D721Med (cell line): ENCODE results near the gene CASKIN1.

Experiments used
- DNase-seq: peaks from one replicate; pipeline ENCODE4 v3.0.0; 2011; ENCODE audit warnings: low spot score; ENCODE audit not compliant: insufficient read length
- FAIRE-seq: peaks from 2 replicates; lab custom pipeline; 2011; peaks lifted over from hg19 to GRCh38; lab: Jason Lieb, UNC
- CTCF ChIP-seq: IDR thresholded peaks from 2 replicates; pipeline ENCODE4 v1.5.1; 2012; ENCODE audit warnings: mild to moderate bottlenecking, control low read depth; ENCODE audit not compliant: insufficient read depth; ENCODE audit errors: missing control alignments

Gene CASKIN1

GRCh38 chr16:2181952-2182351 is 14.5 kb downstream of the CASKIN1 start:
- FAIRE-seq (no peak), DNase-seq (no peak)
- no peak for TF ChIP-seq CTCF

GRCh38 chr16:2180962-2181923 is 15.2 kb downstream of the CASKIN1 start:
- no peak for TF ChIP-seq CTCF
- DNase-seq (no peak), FAIRE-seq (no peak)

- FAIRE-seq: no peak
- no peak for DNase-seq
- TF ChIP-seq CTCF: no peak
Observed at GRCh38 chr16:2180461-2180860, 15.9 kb downstream of the CASKIN1 start.

- TF ChIP-seq CTCF: no peak
- DNase-seq (no peak), FAIRE-seq (no peak)
Observed at GRCh38 chr16:2179576-2179975, 16.8 kb downstream of the CASKIN1 start.

GRCh38 chr16:2179107-2179501 is 17.3 kb downstream of the CASKIN1 start:
- DNase-seq: no peak
- FAIRE-seq: no peak
- TF ChIP-seq CTCF: no peak

GRCh38 chr16:2178321-2179106 is 17.9 kb downstream of the CASKIN1 start:
- FAIRE-seq (no peak), DNase-seq (no peak)
- no peak for TF ChIP-seq CTCF
